A549 (cell line): ENCODE results near the gene RNF217.

Experiments
- CEBPB ChIP-seq, 2 experiments: fragments of >200 bp in 1 of 2; sonication (Bioruptor Twin) in 1 of 2; formaldehyde crosslinking in 1 of 2; IDR thresholded peaks; 2 replicates each; pipeline ENCODE4 v1.6.1; 2012 to 2016
- CTCF ChIP-seq: fragments of >200 bp; sonication (Bioruptor Twin); formaldehyde crosslinking; IDR thresholded peaks from 3 replicates; pipeline ENCODE4 v1.5.1; 2016
- HOXB13 ChIP-seq: fragments of 250-450 bp; sonication (Bioruptor Pico); IDR thresholded peaks from 2 replicates; pipeline ENCODE4 v1.5.0; 2020; ENCODE audit warnings: low read depth, mild to moderate bottlenecking, moderate library complexity
- SMC3 ChIP-seq: fragments of >200 bp; sonication (Bioruptor Twin); formaldehyde crosslinking; IDR thresholded peaks from 3 replicates; pipeline ENCODE4 v1.6.1; 2018; ENCODE audit warnings: inconsistent platforms

GRCh38 chr6:124953808-124954207, 8.4 kb upstream of the RNF217 start:
- TF ChIP-seq SMC3 = no peak
- TF ChIP-seq CEBPB (IDR thresholded peaks at IDR 0.05) = no peak
- TF ChIP-seq HOXB13 = no peak
- no peak for TF ChIP-seq CTCF
